HepG2 (cell line): ENCODE results near the gene DNM3. TPM values are rescaled to one million over a fixed set of nuclear protein-coding genes. Genes with fewer than 3 reads are reported as not detected.

ENCODE experiments used
- ATAC-seq: fragments of 200-7000 bp; cut with Tn5 transposase; 3 replicates; pipeline ENCODE4 v1.9.1; 2020; ENCODE audit warnings: mild to moderate bottlenecking, moderate library complexity
- BruUV-seq: library from RNA; stranded (reverse); fragments of 400-500 nt; replicated peaks from 2 replicates; lab custom pipeline; 2021; lab: Mats Ljungman, UMichigan
- CTCF ChIA-PET: fragments of 300-600 bp; formaldehyde crosslinking; extraction: SDS; loops from one replicate; lab custom pipeline; 2021; ENCODE audit warnings: low total read pairs, inconsistent platforms, low intra/inter-chr PET ratio; lab: Yijun Ruan, JAX
- POLR2A ChIA-PET: fragments of 350-600 bp; sonication (Branson Sonifier 250); formaldehyde crosslinking; loops from one replicate; lab custom pipeline; 2020; ENCODE audit warnings: antibody characterized with exemption, inconsistent platforms; lab: Yijun Ruan, JAX
- DNase-seq: peaks from one replicate; pipeline ENCODE4 v3.0.0-alpha.2; 2015; ENCODE audit warnings: low spot score
- FAIRE-seq: peaks from 3 replicates; lab custom pipeline; 2011; peaks lifted over from hg19 to GRCh38; lab: Jason Lieb, UNC
- H2AFZ ChIP-seq: one replicate; pipeline ENCODE4 v1.6.1; 2011; ENCODE audit warnings: low read length, inconsistent platforms
- H3K27ac ChIP-seq: fragments of 300-600 bp; 3 replicates; pipeline ENCODE4 v1.8.0; 2011; ENCODE audit warnings: mixed run types, mild to moderate bottlenecking, mixed read lengths, low read length, inconsistent platforms; ENCODE audit not compliant: insufficient read depth; ENCODE audit errors: extremely low read length
- H3K27me3 ChIP-seq, 2 experiments: fragments of 200-600 bp in 1 of 2; 2 replicates in 1 of 2; 3 replicates in 1 of 2; pipeline versions ENCODE4 v1.6.0 to v1.8.0; 2011; ENCODE audit warnings: low read length in 2 of 2, mild to moderate bottlenecking in 2 of 2, moderate library complexity in 2 of 2, inconsistent platforms in 1 of 2; ENCODE audit not compliant: insufficient read depth in 2 of 2, control insufficient read depth in 1 of 2
- H3K36me3 ChIP-seq, 2 experiments: fragments of 200-600 bp in 1 of 2; replicated peaks in 1 of 2; 2 replicates in 1 of 2; 3 replicates in 1 of 2; pipeline versions ENCODE4 v1.5.1 to v1.8.0; 2011; ENCODE audit warnings: low read length in 2 of 2, inconsistent platforms in 1 of 2; ENCODE audit not compliant: insufficient read depth in 2 of 2, control insufficient read depth in 1 of 2
- H3K4me1 ChIP-seq: 2 replicates; pipeline ENCODE4 v1.5.1; 2012; ENCODE audit warnings: low read length, inconsistent platforms; ENCODE audit not compliant: insufficient read depth
- H3K4me2 ChIP-seq: 2 replicates; pipeline ENCODE4 v1.6.0; 2011; ENCODE audit warnings: low read depth, low read length, inconsistent platforms
- H3K4me3 ChIP-seq, 3 experiments: fragments of 200-600 bp in 1 of 3; sonication (generic), shearing (Covaris generic) in 1 of 3; replicated peaks in 1 of 3; 2 replicates each; pipeline ENCODE4 v1.5.1; 2011 to 2016; ENCODE audit warnings: low read length in 3 of 3, inconsistent platforms in 2 of 3, low read depth in 2 of 3, mild to moderate bottlenecking in 2 of 3, control low read depth in 1 of 3, mixed read lengths in 1 of 3; ENCODE audit not compliant: insufficient read depth in 1 of 3
- H3K79me2 ChIP-seq: one replicate; pipeline ENCODE4 v1.6.1; 2011; ENCODE audit warnings: low read length, inconsistent platforms; ENCODE audit not compliant: insufficient read depth
- H3K9ac ChIP-seq: 2 replicates; pipeline ENCODE4 v1.6.0; 2011; ENCODE audit warnings: mild to moderate bottlenecking, low read depth, low read length, inconsistent platforms; ENCODE audit not compliant: insufficient read depth
- H3K9me3 ChIP-seq: 2 replicates; pipeline ENCODE4 v1.5.1; 2012; ENCODE audit warnings: mild to moderate bottlenecking, low read length
- H4K20me1 ChIP-seq: 2 replicates; pipeline ENCODE4 v1.6.0; 2011; ENCODE audit warnings: inconsistent platforms, mild to moderate bottlenecking, low read length, moderate library complexity; ENCODE audit not compliant: insufficient read depth
- CEBPB ChIP-seq: IDR thresholded peaks from 2 replicates; pipeline ENCODE4 v1.6.1; 2011; ENCODE audit warnings: low read depth, low read length, improper control_type of control experiment, borderline replicate concordance
- ZBTB46 ChIP-seq: sonication (generic); formaldehyde crosslinking; IDR thresholded peaks from 2 replicates; pipeline ENCODE4 v1.4.0; 2020; ENCODE audit warnings: mild to moderate bottlenecking, missing genetic modification reagents, borderline replicate concordance
- ZBTB7A ChIP-seq: sonication (generic); formaldehyde crosslinking; IDR thresholded peaks from 2 replicates; pipeline ENCODE4 v1.8.0; 2022; ENCODE audit warnings: mild to moderate bottlenecking, missing genetic modification reagents
- ZNF564 ChIP-seq: sonication (generic); formaldehyde crosslinking; IDR thresholded peaks from 2 replicates; pipeline ENCODE4 v1.8.1; 2023; ENCODE audit warnings: mild to moderate bottlenecking, missing genetic modification reagents
- ZNF589 ChIP-seq: sonication (generic); formaldehyde crosslinking; conservative IDR thresholded peaks from 2 replicates; pipeline ENCODE4 v1.8.0; 2022; ENCODE audit warnings: mild to moderate bottlenecking, moderate library complexity, missing genetic modification reagents
- WGBS: methylation state at CpG from one replicate; pipeline ENCODE4 v1.1.6; 2017; ENCODE audit warnings: low lambda C conversion rate; 5-methylcytosine and 5-hydroxymethylcytosine counted together
- in situ Hi-C: cut with HindIII; loops from 2 replicates; pipeline ENCODE4 v1.10.0; 2017; ENCODE audit warnings: low pct_unique_long_range_greater_than_20kb; ENCODE audit not compliant: extremely low pct_ligation_motif_present
- intact Hi-C: fragments of 100-400 bp; cut with micrococcal nuclease; formaldehyde crosslinking; loops from one replicate; pipeline ENCODE4 v1.10.0; 2022; ENCODE audit not compliant: unreplicated experiment
- polyA plus RNA-seq, 8 experiments: library from polyadenylated mRNA; depleted of rRNA in 3 of 8; stranded (reverse) in 7 of 8; unstranded in 1 of 8; fragments of >200 nt; fragmentation: Illumina TruSeq in 4 of 8; extraction: Trizol in 4 of 8; gene quantifications; 2 replicates each; pipeline versions ENCODE4 v1.2.1 to v1.2.3, GENCODE V29; 2011 to 2016; ENCODE audit warnings: low read depth in 4 of 8, missing spikeins in 1 of 8, mixed read lengths in 1 of 8; ENCODE audit not compliant: insufficient read depth in 1 of 8
- total RNA-seq, 5 experiments: library from RNA; depleted of rRNA; stranded (reverse); fragments of >200 nt; fragmentation: Illumina TruSeq; extraction: Trizol; gene quantifications; 2 replicates each; pipeline ENCODE4 v1.2.3, GENCODE V29; 2016; ENCODE audit warnings: low read depth in 1 of 5

DNM3 gene
- total and polyA plus RNA-seq, 2 of the 13 experiments (the other 11 are each of a cell fraction or from before 2014, with no cell fraction given) = 0.05 TPM; not detected in 1

GRCh38 chr1:172272087-172272486 is 430.8 kb downstream of the DNM3 start (continued):
- TF ChIP-seq ZNF589 (CRISPR knock-in tag) = no peak
- no peak for TF ChIP-seq ZBTB46 (CRISPR knock-in tag)
- no peak for TF ChIP-seq ZNF564

GRCh38 chr1:172273647-172274396 is 432.5 kb downstream of the DNM3 start:
- CTCF ChIA-PET = no interaction called here
- H3K27ac ChIP-seq = no peak overlapping the region

More at GRCh38 chr1:172273647-172274396, 432.5 kb downstream of the DNM3 start:
- H4K20me1 ChIP-seq = no peaks in the 10 kb centered on the region
- no peaks in the 10 kb centered on the region for H3K9me3 ChIP-seq
- BruUV-seq = no TSS peak
- no peak for DNase-seq
- 13% methylated on average over 4 of the region's 4 CpGs for WGBS
- no peaks in the 10 kb centered on the region for H3K27me3 ChIP-seq
- TF ChIP-seq ZBTB7A (no peak), CEBPB (peak; percentile 76)
- TF ChIP-seq, all 625 proteins: peak for 1
- no peak overlapping the region for H2AFZ ChIP-seq
- H3K9ac ChIP-seq = no peak overlapping the region
- in situ Hi-C loops = no loop called here
- H3K4me2 ChIP-seq = no peak overlapping the region
- peaks cover 22% of the 10 kb centered on the region for H3K4me1 ChIP-seq
- H3K79me2 ChIP-seq = no peaks in the 10 kb centered on the region
- intact Hi-C loops = no loop called here
- POLR2A ChIA-PET = no interaction called here
- no peaks in the 10 kb centered on the region for H3K36me3 ChIP-seq
- FAIRE-seq (no peak), ATAC-seq (no peak)
- no peak overlapping the region for H3K4me3 ChIP-seq
